ENCODE data around the gene BRCA1.

Gene BRCA1

GRCh38 chr17:43051969-43052368 is 73.2 kb downstream of the BRCA1 start:
- TF ChIP-seq CTCF (IDR thresholded peaks at IDR 0.05; ENCODE audit: insufficient read depth, low read depth, low read length, missing control alignments): no peak
- DNase-seq (ENCODE audit: low read depth): no peak
- no peak overlapping the region for H3K4me3 ChIP-seq (ENCODE audit: low read depth, low read length)

GRCh38 chr17:43044024-43044423 is 81.1 kb downstream of the BRCA1 start:
- no peak overlapping the region for H3K4me3 ChIP-seq (ENCODE audit: low read depth, low read length)
- TF ChIP-seq CTCF (IDR thresholded peaks at IDR 0.05; ENCODE audit: insufficient read depth, low read depth, low read length, missing control alignments): no peak
- no peak for DNase-seq (ENCODE audit: low read depth)

GRCh38 chr17:43043307-43043706 is 81.9 kb downstream of the BRCA1 start:
- DNase-seq (ENCODE audit: low read depth): no peak
- TF ChIP-seq CTCF (IDR thresholded peaks at IDR 0.05; ENCODE audit: insufficient read depth, low read depth, low read length, missing control alignments): no peak
- no peak overlapping the region for H3K4me3 ChIP-seq (ENCODE audit: low read depth, low read length)

GRCh38 chr17:43042025-43042628 is 83.0 kb downstream of the BRCA1 start:
- no peak for DNase-seq (ENCODE audit: low read depth)
- no peak overlapping the region for H3K4me3 ChIP-seq (ENCODE audit: low read depth, low read length)
- TF ChIP-seq CTCF (IDR thresholded peaks at IDR 0.05; ENCODE audit: insufficient read depth, low read depth, low read length, missing control alignments): no peak

GRCh38 chr17:43040655-43041054 is 84.5 kb downstream of the BRCA1 start:
- no peak for DNase-seq (ENCODE audit: low read depth)
- no peak overlapping the region for H3K4me3 ChIP-seq (ENCODE audit: low read depth, low read length)
- no peak for TF ChIP-seq CTCF (IDR thresholded peaks at IDR 0.05; ENCODE audit: insufficient read depth, low read depth, low read length, missing control alignments)

GRCh38 chr17:43039646-43040045 is 85.5 kb downstream of the BRCA1 start:
- no peak overlapping the region for H3K4me3 ChIP-seq (ENCODE audit: low read depth, low read length)
- no peak for DNase-seq (ENCODE audit: low read depth)
- no peak for TF ChIP-seq CTCF (IDR thresholded peaks at IDR 0.05; ENCODE audit: insufficient read depth, low read depth, low read length, missing control alignments)

GRCh38 chr17:43034894-43035293 is 90.3 kb downstream of the BRCA1 start:
- TF ChIP-seq CTCF (IDR thresholded peaks at IDR 0.05; ENCODE audit: insufficient read depth, low read depth, low read length, missing control alignments): no peak
- H3K4me3 ChIP-seq (ENCODE audit: low read depth, low read length): no peak overlapping the region
- no peak for DNase-seq (ENCODE audit: low read depth)
